Measurements from ENCODE around the gene RBFOX2.
"Not testable (repeated sequence)": the region's sequence is repeated elsewhere in the genome, so short reads cannot be mapped to it uniquely, and the experiment has no call there.

RBFOX2 gene, protein sequence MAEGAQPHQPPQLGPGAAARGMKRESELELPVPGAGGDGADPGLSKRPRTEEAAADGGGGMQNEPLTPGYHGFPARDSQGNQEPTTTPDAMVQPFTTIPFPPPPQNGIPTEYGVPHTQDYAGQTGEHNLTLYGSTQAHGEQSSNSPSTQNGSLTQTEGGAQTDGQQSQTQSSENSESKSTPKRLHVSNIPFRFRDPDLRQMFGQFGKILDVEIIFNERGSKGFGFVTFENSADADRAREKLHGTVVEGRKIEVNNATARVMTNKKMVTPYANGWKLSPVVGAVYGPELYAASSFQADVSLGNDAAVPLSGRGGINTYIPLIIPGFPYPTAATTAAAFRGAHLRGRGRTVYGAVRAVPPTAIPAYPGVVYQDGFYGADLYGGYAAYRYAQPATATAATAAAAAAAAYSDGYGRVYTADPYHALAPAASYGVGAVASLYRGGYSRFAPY

DNA sequence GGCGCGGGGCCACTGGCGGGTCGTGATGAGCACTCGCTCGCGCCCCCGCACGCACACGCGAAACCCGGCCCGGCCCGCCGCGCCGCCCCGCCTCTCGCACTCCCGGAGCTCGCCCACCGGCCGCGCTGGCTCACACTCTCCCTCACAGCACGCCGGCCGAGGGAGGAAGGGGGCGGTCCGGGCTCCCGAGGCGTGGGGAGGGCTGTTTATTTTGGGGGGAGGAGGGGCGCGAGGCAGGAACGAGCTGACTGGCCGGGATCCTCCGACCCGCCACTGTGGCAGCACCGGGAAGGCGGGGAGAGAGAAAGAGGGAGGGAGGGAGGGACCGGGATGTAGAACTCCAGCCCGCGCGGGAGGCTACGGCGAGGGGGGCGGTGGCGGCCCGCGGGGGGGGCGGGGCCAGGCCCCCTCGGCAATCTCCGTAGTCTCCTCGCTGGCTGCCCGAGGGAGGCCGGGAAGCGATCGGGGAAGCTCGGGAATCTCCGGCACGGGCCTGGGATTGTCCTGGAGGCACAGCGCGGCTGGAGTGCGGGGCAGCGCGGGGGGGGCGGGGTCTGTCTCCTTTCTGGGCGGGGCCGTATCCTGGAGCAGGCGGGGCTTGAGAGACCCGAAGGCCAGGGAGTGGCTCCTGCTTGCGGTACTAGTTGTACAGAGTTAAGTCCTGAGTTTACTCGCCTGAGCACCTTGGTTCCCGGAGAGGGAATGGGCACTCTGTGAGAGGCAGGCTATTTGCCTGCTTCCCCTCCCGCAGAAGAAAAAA lies at the start of gene RBFOX2:
Gene RBFOX2 (minus strand): TSS at position 179 of the 760 bp plus-strand sequence. CDS start 399 bp downstream, outside the sequence.
- peak; percentile 91 for DNase-seq

DNA sequence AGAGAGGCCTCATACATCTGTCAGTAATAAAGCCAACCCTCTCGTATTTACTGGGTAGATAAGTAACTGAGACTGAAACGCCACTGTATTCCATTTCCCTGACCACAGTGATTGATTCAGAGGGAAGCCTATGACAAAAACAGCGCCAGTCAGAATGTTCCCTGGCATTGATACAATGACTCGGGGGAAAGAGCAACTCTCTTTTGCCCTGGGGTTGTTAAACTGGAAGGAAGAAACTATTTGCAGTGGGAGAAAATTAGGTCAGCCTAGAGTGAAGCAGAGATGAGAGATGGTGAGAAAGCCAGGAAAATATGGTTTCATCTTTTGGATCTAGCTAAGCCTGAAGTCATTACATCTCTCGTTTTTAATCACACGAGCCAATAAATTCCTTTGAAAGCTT lies 48.6 kb upstream of the RBFOX2 start:
- no peak for DNase-seq

DNA sequence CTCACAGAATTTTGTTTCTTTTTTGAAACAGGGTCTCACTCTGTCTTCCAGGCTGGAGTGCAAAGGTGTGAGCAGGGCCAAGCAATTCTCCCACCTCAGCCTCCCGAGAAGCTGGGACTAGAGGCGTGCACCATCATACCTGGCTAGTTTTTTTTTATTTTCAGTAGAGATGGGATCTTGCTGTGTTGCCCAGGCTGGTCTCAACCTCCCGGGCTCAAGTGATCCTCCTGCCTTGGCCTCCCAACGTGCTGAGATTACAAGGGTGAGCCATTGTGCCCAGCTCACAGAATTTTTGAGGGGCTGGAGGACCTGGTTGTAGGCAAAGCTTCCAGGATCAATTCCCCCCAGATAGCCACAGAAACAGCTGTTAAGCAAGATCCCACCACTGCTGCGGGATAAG lies 47.1 kb upstream of the RBFOX2 start:
- DNase-seq: no peak

DNA sequence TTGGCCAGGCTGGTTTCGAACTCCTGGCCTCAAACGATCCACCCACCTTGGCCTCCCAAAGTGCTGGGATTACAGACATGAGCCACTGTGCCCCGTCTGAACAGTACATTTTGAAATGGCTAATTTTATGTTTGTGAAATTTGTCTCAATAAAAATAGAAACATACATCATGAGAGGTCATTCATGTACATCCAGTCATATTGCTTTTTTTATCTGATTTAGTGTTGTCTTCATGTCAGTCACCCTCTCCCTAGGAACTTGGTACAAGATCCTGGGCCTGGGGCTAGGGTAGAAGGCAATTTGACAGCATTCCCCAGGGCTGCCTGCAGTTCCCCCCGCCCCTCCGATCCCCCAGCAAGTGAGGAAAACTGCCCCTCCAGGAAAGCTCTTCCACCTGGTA lies 46.6 kb upstream of the RBFOX2 start:
- DNase-seq: no peak

DNA sequence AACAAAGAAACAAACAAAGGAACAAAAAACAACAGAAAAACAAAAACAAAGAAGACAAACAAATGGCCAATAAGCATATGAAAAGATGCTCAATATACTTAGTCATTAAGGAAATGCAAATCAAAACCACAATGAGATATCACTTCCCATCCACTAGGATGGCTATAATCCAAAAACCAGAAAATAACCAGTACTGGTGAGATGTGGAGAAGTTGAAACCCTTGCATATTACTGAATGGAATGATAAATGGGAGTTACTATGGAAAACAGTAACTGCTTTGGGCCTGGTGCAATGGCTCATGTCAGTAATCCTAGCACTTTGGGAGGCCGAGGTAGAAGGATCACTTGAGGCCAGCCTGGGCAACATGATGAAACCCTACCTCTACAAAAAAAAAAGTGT lies 44.9 kb upstream of the RBFOX2 start:
- no peak for DNase-seq

DNA sequence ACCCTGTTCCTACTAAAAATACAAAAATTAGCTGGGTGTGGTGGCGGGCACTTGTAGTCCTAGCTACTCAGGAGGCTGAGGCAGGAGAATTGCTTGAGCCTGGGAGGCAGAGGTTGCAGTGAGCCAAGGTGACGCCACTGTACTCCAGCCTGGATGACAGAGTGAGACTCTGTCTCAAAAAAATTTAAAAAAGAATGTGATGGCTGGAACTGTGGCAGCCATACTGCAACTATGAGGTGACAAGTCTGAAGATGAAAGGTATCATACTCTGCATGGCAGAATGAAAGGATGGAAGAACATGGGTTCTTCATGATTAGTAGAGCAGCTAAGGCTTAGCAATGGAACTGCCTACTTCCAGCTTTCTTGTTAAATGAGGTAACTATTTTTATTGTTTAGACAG lies 42.0 kb upstream of the RBFOX2 start:
- DNase-seq: not testable (repeated sequence)

DNA sequence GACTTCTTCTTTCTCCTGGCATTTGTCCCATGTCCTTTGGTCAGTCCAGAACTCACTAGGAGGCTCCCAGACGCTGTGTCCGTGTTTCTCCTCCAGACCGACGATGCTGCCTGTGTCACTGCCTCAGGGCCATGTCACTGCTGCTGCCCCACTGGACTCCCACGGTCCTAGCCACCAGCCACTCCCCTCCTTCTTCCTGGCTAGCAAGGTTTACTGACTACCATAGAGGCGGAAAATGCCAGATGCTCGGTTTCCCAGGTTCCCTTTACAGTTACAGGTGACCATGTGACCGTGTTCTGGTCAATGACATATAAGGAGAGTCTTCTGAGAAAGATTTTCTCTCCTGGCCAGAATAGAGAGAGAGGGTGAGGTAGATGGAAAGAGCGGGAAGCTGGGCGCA lies 40.7 kb upstream of the RBFOX2 start:
- DNase-seq: no peak

DNA sequence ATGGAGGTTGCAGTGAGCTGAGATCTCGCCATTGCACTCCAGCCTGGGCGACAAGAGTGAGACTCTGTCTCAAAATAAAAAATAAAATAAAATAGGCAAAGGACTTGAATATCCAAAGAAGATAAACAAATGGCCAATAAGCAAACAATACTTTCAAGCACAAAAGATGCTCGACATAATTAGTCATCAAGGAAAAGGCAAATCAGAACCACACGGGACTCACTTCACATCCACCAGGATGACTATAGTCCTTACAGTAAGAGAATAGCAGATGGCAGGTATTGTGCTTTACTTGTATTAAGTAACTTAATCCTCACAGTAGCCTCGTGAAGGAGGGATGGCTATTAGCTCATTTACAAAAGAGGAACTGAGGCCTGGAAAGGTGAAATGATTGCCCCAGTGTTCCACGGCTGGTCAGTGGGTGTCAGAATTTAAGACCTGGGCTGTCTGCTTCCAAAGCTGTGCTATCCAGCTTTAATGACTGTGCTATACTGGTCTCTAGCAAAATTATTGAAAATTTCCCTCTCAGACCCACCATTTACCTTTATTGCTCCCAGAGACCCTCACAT lies 40.2 kb upstream of the RBFOX2 start:
- DNase-seq: no peak

DNA sequence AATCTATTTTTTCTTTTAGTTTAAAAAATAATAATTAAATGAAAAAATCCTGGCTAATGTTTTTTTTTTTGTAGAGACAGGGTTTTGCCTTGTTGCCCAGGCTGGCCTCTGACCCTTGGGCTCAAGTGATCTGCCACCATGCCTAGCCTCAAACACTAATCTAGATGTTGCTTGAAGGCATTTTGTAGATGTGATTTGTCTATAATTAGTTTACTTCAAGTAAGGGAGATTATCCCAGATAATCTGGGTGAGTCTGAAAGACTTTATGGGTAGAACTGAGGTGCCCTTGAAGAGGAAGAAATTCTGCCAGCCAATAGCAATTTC lies 38.6 kb upstream of the RBFOX2 start:
- no peak for DNase-seq

DNA sequence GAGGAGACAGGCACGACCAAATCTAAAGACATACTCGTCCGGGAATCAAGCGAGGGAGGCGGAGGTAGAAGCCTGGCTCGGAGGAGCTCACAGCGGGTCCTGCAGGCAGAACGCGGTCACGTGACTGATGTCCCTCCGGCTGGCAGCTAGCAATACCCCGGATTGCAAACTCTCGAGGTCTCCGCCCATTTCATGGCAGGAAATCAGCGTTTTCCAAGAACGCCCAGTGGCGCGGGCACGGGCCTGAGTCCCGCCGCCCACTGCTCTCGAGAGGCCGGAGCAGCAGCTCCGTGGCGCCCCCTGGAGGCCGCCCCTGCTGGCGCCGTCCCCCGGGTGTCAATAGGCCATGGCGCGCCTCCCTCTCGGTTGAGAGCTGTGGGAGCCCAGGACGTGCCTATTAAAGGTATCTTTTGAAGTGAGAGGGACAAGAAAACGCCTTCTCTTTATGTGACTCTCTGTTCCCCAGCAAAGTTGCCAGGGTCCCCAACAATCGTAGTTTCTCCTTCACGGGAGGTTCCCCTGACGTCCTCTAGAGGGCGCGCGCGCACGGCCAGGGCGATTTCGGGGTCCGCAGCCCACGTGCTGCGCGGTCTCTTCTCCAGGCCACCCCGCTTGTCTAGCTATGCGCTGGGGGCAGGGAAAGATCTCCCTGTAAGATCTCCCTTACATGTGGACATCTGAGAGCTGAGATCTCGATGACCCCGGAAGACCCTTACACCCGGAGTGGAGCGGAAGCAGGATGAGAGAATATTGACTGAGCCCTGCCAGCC lies 37.3 kb upstream of the RBFOX2 start:
- DNase-seq: peak; percentile 86

DNA sequence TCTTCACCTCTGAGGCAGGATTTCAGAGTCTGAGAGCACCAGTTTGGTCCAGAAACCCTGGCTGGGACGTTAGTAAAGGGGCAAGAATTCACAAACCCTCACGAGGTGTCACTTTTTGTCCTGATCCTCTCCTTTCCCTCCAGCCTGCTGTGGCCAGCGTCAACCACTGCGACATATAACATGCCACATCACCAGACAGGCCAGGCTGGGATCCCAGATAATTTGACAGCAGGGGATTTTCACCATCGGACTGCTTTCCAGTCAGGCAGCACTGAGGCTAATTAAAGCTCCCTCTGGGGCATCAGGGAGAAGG lies 36.8 kb upstream of the RBFOX2 start:
- DNase-seq: no peak

DNA sequence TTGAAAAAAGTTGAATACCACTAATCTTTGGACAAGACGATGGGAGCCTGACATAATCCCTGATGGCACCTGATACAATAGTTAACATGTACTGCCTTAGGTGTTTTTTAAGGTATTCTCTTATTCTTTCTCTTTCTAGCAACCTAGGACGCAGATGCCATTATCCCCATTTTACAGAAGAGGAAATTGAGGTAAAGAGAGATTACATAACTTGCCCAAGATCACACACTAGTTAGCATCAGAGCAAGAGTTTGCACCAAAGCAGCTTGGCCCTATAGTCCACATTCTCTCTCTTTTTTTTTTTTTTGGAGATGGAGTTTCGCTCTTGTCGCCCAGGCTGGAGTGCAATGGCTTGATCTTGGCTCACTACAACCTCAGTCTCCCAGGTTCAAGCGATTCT lies 35.7 kb upstream of the RBFOX2 start:
- DNase-seq: no peak

DNA sequence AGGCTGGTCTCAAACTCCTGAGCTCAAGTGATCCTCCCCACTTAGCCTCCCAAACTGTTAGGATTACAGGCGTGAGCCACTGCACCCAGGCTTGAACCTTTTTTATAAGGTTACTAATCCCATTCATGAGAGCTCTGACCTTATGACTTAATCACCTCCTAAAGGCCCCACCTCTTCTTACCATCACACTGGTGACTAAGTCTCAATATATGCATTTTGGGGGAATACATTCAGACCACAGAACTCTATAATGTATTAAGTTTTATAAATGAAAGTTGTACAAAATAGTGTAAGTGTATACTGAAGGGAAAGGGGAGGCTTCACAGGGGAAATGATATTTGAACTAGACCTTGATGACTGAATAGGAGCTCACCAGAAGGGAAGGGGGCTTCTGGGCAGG lies 28.4 kb upstream of the RBFOX2 start:
- no peak for DNase-seq

DNA sequence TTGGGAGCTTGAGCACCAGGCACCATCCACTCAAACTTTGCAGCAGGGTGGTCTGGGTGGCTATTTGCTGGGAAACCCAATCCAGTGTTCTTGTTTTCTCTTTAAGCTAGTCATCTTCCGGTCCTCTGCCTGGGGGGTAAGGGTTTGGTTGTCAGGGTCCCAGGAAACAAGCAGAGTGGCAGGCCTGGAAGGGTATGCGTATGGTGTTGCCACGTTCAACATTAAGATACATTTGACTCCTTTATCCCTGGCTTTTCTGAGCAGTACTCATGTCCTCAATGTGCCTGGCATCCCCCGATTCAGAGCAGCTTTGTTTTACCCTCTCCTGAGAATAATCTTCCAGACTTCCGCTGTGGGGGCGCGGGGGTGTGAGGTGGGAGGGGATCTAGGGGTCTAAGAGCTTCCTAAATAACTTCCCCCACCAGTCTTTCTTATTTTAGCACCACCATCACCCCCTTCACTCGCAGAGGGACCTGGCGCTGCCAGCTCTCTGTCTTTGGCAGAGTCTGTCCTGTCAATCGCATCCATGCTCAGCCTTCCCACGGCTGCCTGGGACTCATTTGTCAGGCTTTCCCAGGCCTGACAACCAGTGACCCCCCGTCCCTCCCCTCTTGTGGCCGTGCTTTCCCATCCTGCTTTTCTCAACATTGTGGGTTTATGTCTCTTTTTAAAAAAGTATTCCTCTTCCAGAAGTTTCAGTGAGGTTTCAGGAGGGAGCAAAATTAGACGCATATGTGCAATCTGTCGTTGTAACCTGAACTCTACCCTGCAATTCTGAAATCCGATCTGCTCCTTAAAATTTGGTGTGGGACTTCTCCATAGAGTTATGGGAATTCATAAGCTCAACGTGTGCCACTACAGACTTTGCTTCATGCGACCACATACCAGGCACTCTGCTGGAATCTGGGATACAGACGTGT lies 27.0 kb upstream of the RBFOX2 start:
- no peak for DNase-seq

DNA sequence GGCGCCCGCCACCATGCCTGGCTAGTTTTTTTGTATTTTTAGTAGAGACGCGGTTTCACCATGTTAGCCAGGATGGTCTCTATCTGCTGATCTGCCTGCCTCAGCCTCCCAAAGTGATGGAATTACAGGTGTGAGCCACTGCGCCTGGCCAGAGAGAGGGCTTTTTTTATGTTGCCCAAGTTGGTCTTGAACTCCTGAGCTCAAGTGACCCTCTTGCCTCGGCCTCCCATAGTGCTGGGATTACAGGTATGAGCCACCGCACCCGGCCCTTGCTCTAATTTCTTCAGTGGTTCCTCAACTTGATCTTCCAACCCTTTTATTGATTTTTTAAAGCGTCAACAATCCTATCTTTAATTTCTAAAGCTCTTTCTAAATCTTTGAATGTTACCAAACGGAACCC lies 25.8 kb upstream of the RBFOX2 start:
- DNase-seq: not testable (repeated sequence)

DNA sequence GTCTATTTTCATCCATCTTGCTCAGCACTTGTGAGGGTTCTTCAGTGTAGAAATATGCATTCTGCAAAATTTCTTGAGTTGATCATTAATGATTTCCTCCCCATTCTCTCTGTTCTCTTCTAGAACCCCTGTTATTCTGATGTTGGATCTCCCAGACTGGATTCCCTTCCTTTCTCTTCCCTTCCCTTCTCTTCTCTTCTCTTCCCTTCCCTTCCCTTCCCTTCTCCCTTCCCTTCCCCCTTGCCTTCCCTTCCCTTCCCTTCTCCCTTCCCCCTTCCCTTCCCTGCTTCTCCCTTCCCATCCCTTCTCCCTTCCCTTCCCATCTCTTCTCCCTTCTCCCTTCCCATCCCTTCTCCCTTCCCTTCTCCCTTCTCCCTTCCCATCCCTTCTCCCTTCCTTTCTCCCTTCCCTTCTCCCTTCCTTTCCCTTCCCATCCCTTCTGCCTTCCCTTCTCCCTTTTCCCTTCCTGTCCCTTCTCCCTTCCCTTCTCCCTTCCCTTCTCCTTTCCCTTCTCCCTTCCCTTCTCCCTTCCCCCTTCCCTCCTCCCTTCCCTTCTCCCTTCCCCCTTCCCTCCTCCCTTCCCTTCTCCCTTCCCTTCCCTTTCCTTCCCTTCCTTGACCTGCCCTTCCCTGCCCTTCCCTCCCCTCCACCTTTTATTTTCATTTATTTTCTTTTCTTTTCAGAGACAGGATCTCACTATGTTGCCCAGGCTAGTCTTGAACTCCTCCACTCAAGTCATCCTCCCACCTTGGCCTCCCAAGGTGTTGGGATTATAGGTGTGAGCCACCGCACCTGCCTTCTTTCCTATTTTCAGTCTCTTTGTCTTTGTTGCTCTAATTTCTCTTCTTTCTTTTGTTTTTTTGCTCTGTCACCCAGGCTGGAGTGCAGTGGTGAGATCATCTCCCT lies 24.9 kb upstream of the RBFOX2 start:
- no peak for DNase-seq

DNA sequence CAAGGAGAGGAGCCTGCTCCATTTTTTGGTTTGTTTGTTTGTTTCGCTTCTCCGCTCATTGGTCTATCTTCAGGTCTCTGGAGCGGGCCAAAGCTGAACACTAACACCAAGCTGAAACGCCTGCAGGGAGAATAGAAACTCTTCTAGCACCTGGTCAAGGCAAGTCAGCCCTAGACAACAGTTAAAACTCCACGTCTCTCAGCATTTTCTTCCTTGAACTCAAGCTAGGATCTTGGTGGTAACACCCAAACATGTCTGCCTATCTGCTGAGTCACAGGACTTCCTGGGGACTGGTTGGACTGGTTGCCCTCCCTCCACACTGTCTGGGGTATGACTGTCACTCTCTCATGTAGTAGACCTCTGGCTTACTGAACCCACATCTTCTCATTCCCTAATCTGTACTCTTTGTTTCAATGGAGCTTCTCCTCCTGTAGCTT lies 23.9 kb upstream of the RBFOX2 start:
- no peak for DNase-seq

DNA sequence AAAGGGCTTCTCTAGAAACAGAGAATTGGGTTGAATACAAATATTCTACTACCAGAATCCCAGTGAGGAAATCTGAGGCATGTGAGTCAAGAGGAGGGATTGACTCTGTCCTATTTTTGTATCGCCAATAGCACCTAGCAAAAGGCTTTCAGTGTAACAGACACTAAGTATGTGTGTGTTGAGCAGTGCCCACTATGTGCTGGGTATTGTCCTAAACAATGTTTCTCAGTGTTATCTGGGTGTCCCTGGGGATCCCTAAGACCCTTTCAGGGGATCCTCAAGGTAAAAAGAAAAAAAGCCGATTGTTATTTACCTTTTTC lies 21.0 kb upstream of the RBFOX2 start:
- DNase-seq: no peak

DNA sequence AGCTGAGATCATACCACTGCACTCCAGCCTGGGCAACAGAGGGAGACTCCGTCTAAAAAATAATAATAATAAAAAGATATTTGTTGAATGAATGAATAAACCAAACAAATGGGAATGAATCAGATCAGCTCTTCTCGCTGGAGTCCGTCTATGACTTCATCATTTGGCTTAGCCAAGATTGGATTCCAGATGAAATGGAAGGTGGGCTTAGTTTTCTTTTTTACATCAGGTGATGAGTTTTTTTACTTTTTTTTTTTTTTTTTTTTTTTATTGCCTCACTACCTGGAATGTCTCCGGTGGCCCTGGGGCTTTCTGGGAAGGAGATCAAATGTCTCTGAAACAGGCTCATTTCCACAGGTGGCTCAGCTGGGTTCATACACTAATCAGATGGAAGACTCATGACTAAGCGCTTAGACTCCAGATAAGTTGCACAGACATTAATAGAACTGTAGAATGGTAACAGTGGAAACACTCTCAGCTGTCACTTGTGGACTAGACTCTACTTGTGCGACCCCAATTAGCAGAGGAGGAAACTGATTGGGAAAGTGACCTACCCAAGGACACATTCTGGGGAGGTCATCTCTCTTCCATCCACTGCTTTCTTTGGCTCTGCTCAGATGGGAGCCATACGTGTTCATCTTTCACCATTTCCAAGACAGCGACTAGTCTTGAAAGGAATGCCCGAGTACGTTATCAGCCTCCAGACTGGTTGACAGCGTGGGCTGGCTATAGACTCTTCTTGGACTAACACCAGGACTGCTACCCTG lies 20.5 kb upstream of the RBFOX2 start:
- no peak for DNase-seq

DNA sequence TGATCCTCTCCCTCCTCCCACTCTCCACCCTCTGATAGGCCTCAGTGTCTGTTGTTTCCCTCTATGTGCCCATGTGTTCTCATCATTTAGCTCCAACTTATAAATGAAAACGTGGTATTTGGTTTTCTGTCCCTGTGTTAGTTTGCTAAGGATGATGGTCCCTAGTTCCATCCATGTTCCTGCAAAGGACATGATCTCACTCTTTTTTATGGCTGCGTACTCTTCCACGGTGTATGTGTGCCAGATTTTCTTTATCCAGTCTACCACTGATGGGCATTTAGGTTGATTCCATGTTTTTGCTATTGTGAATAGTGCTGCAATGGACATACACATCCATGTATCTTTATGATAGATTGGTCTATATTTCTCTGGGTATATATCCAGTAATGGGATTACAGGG lies 15.9 kb upstream of the RBFOX2 start:
- DNase-seq: not testable (repeated sequence)

DNA sequence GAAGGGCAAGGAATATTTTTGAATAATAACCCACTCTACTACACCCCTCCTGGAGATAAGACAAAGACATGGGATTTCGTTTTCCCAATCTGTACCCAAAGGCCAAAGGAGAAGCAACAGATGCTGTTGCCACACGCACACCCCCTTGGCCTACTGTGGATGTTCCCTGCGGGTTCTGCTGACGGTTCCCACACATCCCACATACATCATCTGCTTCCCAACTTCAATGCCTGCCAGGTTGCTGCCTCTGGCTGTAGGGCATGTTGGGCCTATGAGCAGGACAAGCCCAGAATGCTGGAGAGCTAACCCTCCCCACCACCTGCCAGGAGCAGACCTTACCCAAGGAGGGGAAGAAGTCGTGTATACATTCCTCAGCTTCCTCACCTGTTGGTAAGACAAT lies 13.6 kb upstream of the RBFOX2 start:
- DNase-seq: no peak
